ENCODE measurements around the gene RNF208. TPM values are rescaled to one million over a fixed set of nuclear protein-coding genes. Genes with fewer than 3 reads are reported as not detected.

The RNF208 gene, protein sequence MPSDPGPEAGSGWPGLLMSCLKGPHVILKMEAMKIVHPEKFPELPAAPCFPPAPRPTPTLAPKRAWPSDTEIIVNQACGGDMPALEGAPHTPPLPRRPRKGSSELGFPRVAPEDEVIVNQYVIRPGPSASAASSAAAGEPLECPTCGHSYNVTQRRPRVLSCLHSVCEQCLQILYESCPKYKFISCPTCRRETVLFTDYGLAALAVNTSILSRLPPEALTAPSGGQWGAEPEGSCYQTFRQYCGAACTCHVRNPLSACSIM
- total RNA-seq (2022; extraction: Qiagen RNA extraction), result 0.91 to 2.8 TPM (median 2.1 TPM) in 5 replicates

DNA sequence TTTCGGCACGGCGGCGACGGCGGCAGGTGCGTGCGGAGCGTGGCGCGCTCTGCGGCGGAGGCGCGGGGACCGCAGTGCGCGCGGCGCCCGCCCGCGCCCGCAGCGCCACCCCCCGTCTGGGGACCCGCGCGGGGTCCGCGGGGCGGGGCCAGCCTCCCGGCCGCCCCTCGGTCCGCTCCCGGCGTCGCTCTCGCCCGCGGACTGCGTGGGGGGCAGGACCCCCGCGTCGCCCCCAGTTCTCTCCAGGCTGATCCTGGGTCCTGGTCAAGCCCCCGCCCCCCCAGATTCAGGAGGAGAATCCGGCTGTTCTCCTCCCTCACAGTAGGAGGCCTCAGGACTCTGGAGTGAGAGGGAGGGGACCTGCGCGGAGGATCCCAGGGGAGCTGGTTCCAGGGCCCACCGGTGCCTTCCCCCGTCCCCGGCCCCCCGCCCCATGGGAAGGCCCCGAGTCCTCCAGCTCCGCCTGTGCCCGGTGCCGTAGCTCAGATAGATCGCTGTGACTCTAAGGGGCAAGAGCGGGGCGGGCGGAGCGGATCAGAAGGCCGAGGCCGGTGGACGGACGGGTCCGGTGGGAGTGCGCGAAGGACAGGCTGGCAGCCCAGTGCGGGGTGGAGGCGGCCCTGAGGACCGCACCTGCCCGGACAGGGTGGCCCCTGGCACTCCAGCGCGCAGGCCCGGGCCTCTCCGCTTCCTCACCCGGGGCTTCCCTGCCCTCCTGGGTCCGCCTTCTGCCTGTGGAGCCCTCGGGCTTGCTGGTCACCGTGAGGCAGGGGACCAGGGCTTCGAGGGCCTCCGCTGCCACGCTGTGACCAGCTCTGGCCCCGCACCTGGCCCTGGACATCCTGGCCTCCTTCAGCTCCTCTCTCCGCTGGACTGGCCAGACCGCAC is at the start of gene RNF208:
TSS of gene RNF208 (minus strand) at position 51 of the 888 bp plus-strand sequence. CDS start 1,028 bp downstream, outside the sequence.

DNA sequence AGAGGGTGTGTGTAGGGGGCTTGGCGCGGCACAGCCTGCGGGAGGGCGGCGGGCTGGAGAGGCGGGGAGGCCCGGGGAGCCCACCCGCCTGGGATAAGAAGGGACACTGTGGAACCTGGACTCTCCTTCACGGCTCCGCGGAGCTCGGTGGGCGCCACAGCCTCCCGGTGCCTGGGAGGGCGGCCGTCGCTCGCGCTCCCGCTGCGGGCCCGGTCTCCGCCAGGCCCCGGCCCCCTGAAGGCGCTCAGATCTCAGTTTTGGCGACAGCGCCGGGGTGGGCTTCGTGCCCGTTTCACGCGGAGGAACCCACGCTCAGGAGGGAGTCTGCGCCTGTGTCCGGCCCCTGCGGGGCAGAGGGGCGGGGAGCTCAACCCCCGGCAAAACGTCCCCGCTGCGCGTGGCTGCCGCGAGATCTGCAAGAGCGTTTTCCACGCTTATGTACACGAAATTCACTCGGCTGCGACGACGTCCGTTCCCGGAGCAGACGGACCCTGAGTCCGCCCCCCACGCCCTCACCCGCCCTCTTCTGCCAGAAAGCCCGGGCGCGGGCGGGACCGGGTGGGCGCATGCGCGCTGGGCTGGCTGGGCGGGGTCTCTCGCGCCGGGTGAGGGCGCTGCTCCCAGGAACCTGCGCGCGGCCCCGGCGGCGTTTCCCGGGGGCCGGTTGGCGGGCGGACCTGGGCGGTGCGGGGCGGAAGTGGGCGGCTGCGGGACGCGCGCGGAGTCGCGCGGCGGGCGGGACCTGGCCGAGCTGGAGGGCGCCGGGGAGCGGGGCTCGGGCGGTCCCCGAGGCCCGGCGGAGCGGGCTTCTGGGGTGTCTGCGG is 32.8 kb upstream of the RNF208 start, which contains the start of gene NELFB:
TSS of gene NELFB (plus strand) at position 704 of the 824 bp plus-strand sequence.

GRCh38 chr9:137251194-137251461 is 29.1 kb upstream of the RNF208 start, which contains the start of gene STPG3:
TSS of gene STPG3 (plus strand) at chr9:137251286. CDS start at chr9:137251287, 1 bp downstream.

DNA sequence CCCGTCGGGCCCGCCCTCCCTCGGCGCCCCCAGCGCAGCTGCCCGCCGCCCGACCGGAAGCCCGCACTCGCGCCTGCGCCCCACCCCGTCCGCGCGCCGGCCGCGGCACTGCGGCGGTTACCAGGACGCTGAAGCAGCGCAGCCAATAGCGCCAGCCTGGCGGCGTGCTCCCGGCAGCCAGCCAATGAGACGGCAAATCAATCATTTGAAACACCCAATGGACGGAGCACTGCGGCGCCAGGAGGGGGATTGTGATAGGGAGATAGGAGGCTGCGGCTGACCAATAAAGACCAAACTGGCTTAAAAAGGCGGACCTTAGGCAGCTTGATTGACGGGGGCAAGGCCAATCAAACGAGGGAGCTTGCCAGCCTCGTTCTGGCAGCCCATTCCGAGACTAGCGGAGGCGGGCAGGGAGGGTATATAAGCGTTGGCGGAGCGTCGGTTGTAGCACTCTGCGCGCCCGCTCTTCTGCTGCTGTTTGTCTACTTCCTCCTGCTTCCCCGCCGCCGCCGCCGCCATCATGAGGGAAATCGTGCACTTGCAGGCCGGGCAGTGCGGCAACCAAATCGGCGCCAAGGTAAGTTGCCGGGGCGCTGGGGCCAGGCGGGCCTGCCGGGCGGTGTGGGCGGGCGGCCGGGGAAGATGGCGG is 18.9 kb upstream of the RNF208 start, which contains the start of gene TUBB4B:
TSS of gene TUBB4B (plus strand) at position 447 of the 649 bp plus-strand sequence. CDS start at position 521, 74 bp downstream.

GRCh38 chr9:137230705-137231371 is 8.8 kb upstream of the RNF208 start, which contains the start of gene SLC34A3:
TSS of gene SLC34A3 (plus strand) at chr9:137230901. CDS start at chr9:137231703, 802 bp downstream.

GRCh38 chr9:137227054-137227852 is 5.2 kb upstream of the RNF208 start, which contains the start of gene RNF224:
TSS of gene RNF224 (plus strand) at chr9:137227502. CDS start at chr9:137228336, 834 bp downstream.

DNA sequence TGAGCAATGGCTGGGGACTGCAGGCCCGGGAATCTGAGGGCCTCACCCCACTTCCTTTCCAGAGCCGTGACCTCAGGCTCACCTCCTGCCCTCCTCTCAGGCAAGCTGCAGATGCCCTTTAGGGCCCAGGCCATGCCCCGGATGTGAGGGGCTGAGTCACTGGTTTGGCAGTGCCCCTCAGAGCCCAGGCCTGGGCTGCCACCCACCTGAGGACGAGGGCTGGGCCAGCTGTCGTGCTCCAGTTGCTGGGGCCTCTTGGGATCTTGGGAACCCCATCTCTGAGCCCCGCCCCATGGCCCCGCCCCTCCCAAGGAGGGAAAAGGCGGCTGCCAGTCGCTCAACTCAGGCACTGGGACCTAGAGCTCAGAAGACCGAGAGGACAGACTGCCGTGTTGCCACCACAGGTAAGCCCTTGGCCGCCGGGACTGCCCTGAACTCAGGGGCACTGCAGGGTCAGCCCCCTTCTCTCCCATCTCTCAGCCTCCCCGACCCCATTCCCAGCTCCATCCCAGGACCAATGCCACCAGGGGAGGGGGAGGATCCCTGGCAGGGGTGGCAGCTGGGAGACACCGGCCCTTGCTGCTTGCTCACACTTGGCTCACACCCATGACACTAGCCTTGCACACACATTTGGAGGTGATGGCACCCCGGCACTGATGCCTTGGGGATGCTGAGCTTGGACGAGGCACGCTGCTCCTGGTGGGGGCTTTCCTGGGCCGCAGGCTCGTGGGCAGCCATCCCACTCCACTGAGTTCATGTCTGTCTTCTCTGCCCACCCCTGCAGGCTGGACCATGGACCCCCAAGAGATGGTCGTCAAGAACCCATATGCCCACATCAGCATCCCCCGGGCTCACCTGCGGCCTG is 3.0 kb upstream of the RNF208 start, which contains the start of gene CYSRT1:
TSS of gene CYSRT1 (plus strand) at position 345 of the 865 bp plus-strand sequence. CDS start at position 793, 448 bp downstream.

DNA sequence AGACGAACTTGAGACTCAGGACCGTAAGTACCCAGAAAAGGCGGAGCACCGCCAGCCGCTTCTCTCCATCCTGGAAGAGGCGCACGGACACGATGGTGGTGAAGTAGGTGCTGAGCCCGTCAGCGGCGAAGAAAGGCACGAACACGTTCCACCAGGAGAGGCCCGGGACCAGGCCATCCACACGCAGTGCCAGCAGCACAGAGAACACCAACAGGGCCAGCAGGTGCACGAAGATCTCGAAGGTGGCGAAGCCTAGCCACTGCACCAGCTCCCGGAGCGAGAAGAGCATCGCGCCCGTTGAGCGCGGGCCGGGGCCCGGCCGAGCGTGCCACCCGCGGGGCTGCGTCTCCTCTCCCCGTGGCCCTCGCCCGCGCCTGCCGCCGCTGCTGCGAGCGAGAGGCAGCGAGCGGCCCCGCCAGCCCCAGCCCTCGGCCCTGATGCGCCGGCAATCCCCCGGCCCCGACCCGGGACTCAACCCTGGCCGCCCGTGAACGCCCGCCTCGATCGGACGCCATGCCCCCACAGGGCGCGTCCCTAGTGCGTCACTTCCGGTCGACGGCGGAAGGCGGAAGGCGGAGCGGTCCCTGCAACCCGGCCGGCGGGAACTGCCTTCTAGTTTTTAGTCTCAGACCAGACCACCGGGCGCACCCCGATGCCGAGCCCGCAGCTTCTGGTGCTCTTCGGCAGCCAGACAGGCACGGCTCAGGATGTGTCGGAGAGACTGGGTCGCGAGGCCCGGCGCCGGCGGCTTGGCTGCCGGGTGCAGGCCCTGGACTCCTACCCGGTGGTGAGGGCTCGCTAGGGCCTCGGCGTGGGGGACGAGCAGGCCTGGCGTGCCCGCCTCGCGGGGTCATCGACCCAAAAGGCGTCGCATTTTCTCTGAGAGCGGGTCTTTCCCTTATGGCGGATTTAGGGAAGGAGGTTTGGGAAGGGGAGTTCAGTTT is 16.6 kb downstream of the RNF208 start, which contains the start of the genes NDOR1 and TMEM203:
TSS of gene NDOR1 (plus strand) at position 575 of the 944 bp plus-strand sequence. CDS start at position 653, 78 bp downstream.
TSS of gene TMEM203 (minus strand) at position 523 of the 944 bp plus-strand sequence. CDS start at position 289, 234 bp downstream.

GRCh38 chr9:137200311-137201204 is 21.5 kb downstream of the RNF208 start, which contains the start of gene TPRN:
TSS of gene TPRN (minus strand) at chr9:137200741. CDS start at chr9:137200711, 30 bp downstream.

DNA sequence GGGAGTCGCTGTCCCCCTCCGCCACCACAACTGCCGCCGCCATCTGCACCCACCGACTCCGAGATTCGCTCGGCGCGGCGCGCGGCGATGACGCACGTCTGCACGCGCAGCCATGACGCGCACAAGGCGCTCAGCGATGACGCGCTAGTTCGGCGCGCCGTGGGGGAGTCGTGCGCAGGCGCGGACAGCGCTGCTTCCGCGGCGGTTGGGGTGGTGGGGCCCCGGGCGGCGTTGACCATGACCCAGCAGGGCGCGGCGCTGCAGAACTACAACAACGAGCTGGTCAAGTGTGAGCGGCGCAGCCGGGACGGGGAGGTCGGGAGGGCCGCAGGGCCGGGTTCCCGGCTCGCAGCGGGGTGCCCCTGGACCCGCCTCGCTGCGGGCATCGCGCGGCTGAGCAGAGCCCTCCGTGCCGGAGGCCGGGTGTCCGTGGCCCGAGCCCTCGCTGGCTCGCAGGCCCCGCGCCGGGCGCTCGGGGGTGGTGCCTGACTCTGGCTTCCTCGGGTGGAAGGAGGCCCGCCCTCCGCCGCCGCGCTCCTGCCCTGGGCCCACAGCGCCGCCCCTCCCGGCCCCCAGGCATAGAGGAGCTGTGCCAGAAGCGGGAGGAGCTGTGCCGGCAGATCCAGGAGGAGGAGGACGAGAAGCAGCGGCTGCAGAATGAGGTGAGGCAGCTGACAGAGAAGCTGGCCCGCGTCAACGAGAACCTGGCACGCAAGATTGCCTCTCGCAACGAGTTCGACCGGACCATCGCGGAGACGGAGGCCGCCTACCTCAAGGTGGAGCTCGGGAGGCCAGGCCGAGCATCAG is 33.3 kb downstream of the RNF208 start, which contains the start of the genes ANAPC2 and SSNA1:
TSS of gene ANAPC2 (minus strand) at position 71 of the 807 bp plus-strand sequence. CDS start at position 43, 28 bp downstream.
TSS of gene SSNA1 (plus strand) at position 187 of the 807 bp plus-strand sequence. CDS start at position 238, 51 bp downstream.

Other genes starting within 250 kb of the RNF208 start
- gene PTGDS, start 244.7 kb downstream of the RNF208 start, total RNA-seq (2022; extraction: Qiagen RNA extraction), result 0.47 to 1.4 TPM (median 0.62 TPM) in 5 replicates
- 0.07 to 0.24 TPM (median 0.18 TPM) in 5 replicates for gene LCNL1, start 239.2 kb downstream of the RNF208 start, total RNA-seq (2022; extraction: Qiagen RNA extraction)
- 42.6 to 85.1 TPM (median 74.1 TPM) in 5 replicates for gene PAXX, start 229.8 kb downstream of the RNF208 start, total RNA-seq (2022; extraction: Qiagen RNA extraction)
- gene CLIC3, start 225.7 kb downstream of the RNF208 start, total RNA-seq (2022; extraction: Qiagen RNA extraction), result 3.2 to 7.2 TPM (median 5.6 TPM) in 5 replicates
- gene ABCA2, start 194.0 kb downstream of the RNF208 start, total RNA-seq (2022; extraction: Qiagen RNA extraction), result 19.1 to 28.9 TPM (median 24.6 TPM) in 5 replicates
- 0.06 to 0.07 TPM (median 0.06 TPM) in 4 of 5 replicates, not detected in the other for gene FUT7, start 190.2 kb downstream of the RNF208 start, total RNA-seq (2022; extraction: Qiagen RNA extraction)
- gene NPDC1, start 176.1 kb downstream of the RNF208 start, total RNA-seq (2022; extraction: Qiagen RNA extraction), result 37.5 to 92.6 TPM (median 80.3 TPM) in 5 replicates
- 2.9 to 6.2 TPM (median 5.7 TPM) in 5 replicates for gene ENTPD2, start 168.2 kb downstream of the RNF208 start, total RNA-seq (2022; extraction: Qiagen RNA extraction)
- gene SAPCD2, start 151.7 kb downstream of the RNF208 start, total RNA-seq (2022; extraction: Qiagen RNA extraction), result 14.8 to 26.1 TPM (median 23.7 TPM) in 5 replicates
- gene UAP1L1, start 144.7 kb downstream of the RNF208 start, total RNA-seq (2022; extraction: Qiagen RNA extraction), result 8.9 to 14.8 TPM (median 10.9 TPM) in 5 replicates
- 44.5 to 54.0 TPM (median 52.2 TPM) in 5 replicates for gene MAN1B1, start 135.3 kb downstream of the RNF208 start, total RNA-seq (2022; extraction: Qiagen RNA extraction)
- 66.9 to 123 TPM (median 112 TPM) in 5 replicates for gene DPP7, start 107.5 kb downstream of the RNF208 start, total RNA-seq (2022; extraction: Qiagen RNA extraction)
- 0.11 to 0.91 TPM (median 0.63 TPM) in 5 replicates for gene GRIN1, start 83.1 kb downstream of the RNF208 start, total RNA-seq (2022; extraction: Qiagen RNA extraction)
- gene LRRC26, start 52.2 kb downstream of the RNF208 start, total RNA-seq (2022; extraction: Qiagen RNA extraction), result 0.39 to 1.9 TPM (median 1.2 TPM) in 5 replicates
- not detected in 5 replicates for gene TMEM210, start 50.2 kb downstream of the RNF208 start, total RNA-seq (2022; extraction: Qiagen RNA extraction)
- gene ANAPC2, start 33.7 kb downstream of the RNF208 start, total RNA-seq (2022; extraction: Qiagen RNA extraction), result 21.8 to 36.5 TPM (median 33.4 TPM) in 5 replicates
- 98.0 to 157 TPM (median 144 TPM) in 5 replicates for gene SSNA1, start 33.6 kb downstream of the RNF208 start, total RNA-seq (2022; extraction: Qiagen RNA extraction)
- gene TPRN, start 21.5 kb downstream of the RNF208 start, total RNA-seq (2022; extraction: Qiagen RNA extraction), result 8.2 to 12.3 TPM (median 11.7 TPM) in 5 replicates
- 35.4 to 47.2 TPM (median 45.3 TPM) in 5 replicates for gene TMEM203, start 16.6 kb downstream of the RNF208 start, total RNA-seq (2022; extraction: Qiagen RNA extraction)
- 11.5 to 17.4 TPM (median 15.7 TPM) in 5 replicates for gene NDOR1, start 16.5 kb downstream of the RNF208 start, total RNA-seq (2022; extraction: Qiagen RNA extraction)
- gene CYSRT1, start 2.9 kb upstream of the RNF208 start, total RNA-seq (2022; extraction: Qiagen RNA extraction), result 3.0 to 5.0 TPM (median 5.0 TPM) in 5 replicates
- gene RNF224, start 5.3 kb upstream of the RNF208 start, total RNA-seq (2022; extraction: Qiagen RNA extraction), result 0.12 to 0.38 TPM (median 0.25 TPM) in 5 replicates
- 0.03 to 0.15 TPM (median 0.10 TPM) in 4 of 5 replicates, not detected in the other for gene SLC34A3, start 8.7 kb upstream of the RNF208 start, total RNA-seq (2022; extraction: Qiagen RNA extraction)
- 633 to 818 TPM (median 765 TPM) in 5 replicates for gene TUBB4B, start 19.0 kb upstream of the RNF208 start, total RNA-seq (2022; extraction: Qiagen RNA extraction)
- not detected in 5 replicates for gene STPG3, start 29.0 kb upstream of the RNF208 start, total RNA-seq (2022; extraction: Qiagen RNA extraction)
- gene NELFB, start 33.1 kb upstream of the RNF208 start, total RNA-seq (2022; extraction: Qiagen RNA extraction), result 46.9 to 62.8 TPM (median 58.2 TPM) in 5 replicates
- gene TOR4A, start 55.5 kb upstream of the RNF208 start, total RNA-seq (2022; extraction: Qiagen RNA extraction), result 18.3 to 26.4 TPM (median 25.4 TPM) in 5 replicates
- gene NRARP, start 80.0 kb upstream of the RNF208 start, total RNA-seq (2022; extraction: Qiagen RNA extraction), result 2.1 to 4.1 TPM (median 3.6 TPM) in 5 replicates
- 4.8 to 6.5 TPM (median 5.7 TPM) in 5 replicates for gene EXD3, start 200.9 kb upstream of the RNF208 start, total RNA-seq (2022; extraction: Qiagen RNA extraction)
- gene NOXA1, start 201.2 kb upstream of the RNF208 start, total RNA-seq (2022; extraction: Qiagen RNA extraction), result 0.71 to 1.8 TPM (median 1.6 TPM) in 5 replicates
- gene ENTPD8, start 219.1 kb upstream of the RNF208 start, total RNA-seq (2022; extraction: Qiagen RNA extraction), result 0.07 to 0.24 TPM (median 0.19 TPM) in 5 replicates
- 31.6 to 45.3 TPM (median 40.2 TPM) in 5 replicates for gene NSMF, start 237.1 kb upstream of the RNF208 start, total RNA-seq (2022; extraction: Qiagen RNA extraction)

Data from A549 treated with AZD2906 at 1 μM for 4 hours (cell line).